GM18526 (cell line): ENCODE results near the gene NIT1.

Source experiments
- POLR2A ChIP-seq: IDR thresholded peaks from 3 replicates; pipeline ENCODE4 v1.6.1; 2011; ENCODE audit not compliant: insufficient read length; ENCODE audit errors: extremely low read depth

NIT1 gene

DNA sequence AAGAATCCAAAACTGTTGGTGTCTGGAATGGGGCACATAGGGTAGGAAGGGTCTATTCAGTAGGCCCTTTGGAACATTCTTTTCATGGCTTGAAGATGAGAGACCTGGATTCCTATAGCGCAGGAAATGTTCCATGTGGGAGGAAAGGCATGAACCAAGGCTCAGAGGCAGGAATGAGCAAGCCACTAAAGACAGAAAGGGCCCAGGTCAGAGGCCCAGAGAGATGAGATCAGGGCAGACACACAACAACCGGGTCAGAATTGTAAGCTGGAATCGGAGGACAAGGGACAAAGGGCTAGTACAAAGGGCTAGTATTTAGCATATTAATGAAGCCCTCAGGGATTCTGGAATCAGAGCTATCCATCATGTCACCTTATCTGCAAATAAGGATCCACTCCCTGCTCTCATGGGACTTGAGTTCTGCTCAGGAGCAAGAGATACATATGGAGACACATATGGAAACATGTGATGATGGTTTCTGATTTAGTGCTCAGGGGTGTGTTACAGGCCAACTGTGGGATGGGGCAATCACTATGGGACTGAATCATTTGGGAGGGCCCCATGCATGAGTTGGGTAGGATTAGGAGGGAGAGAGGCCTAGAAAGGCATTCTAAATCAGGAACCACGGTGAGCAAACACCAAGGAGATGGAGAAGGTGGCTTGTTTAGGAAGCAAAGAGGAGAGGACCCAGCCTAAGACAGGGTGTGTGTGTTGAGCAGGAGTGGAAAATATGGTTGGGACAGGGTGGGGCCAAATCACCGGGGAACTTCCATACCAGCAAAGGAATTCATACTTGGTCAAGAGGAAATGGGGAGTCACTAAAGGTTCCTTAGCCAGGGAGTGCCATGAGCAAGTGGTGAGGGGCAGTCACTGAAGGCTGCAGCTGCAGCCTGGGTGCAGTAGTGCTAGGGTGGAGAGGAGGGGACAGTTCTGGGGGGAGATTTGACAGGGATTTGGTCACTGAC, 37.2 kb upstream of the NIT1 start:
- no peak for TF ChIP-seq POLR2A

DNA sequence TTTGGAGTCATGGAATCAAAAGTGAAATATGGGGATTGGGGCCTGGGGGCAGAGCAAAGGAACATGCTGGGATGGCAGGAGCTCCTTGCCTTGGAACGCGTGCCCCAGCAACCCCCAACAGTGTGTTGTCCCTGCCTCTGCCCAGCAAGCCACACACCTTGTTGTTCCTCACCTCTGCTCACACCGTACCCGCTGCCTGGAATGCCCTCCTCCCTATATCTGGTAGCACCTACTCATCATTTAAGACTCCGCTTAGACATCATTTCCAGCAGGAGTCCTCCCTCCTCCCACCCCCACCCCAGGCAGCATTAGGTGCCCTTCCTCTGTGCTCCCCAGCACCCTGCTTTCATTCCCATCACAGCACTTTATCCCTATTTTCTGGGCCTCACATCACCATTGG, 36.4 kb upstream of the NIT1 start:
- TF ChIP-seq POLR2A = no peak

DNA sequence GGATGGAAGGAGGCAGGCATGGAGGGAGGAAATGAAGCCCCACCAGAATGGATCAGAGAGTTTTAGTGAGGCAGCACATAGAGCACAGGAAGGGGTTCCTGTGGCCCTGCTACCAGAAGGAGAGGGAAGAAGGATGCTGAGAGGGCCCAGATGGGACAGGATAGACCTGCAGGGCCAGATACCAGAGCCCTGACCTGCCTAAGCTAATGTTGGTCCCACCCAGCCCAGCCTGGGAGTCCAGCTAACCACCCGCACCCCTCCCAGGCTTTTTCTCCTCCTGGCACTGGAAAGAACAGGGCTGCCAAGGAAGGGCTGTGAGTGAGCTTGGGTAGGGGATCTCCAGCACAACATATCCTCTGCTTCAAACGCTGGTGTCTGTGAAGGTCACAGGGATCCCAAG, 35.4 kb upstream of the NIT1 start:
- TF ChIP-seq POLR2A = no peak

- TF ChIP-seq POLR2A = no peak
Observed at GRCh38 chr1:161082996-161083747, 34.7 kb upstream of the NIT1 start.

- no peak for TF ChIP-seq POLR2A
Observed at GRCh38 chr1:161083748-161084596, 33.9 kb upstream of the NIT1 start.

- TF ChIP-seq POLR2A = no peak
Observed at GRCh38 chr1:161084597-161084988, 33.3 kb upstream of the NIT1 start.

DNA sequence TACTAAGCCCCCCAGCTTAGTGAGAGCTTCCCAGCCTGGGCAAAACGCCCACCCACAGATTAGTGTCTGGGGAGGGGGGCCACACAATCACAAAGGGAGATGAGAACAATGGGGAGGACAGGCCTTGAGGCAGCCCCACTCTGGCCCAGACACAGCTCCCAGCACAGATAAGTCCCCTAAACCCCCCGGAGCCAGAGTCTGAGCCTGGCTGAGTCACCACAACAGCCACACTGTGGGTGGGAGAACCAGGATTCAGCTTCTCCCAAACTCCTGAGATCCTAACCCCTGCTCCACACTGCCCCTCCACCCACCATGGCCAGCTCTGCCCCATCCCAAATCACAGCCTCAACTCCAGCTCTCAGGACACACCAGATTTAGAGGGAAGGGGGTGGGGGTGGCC, 32.7 kb upstream of the NIT1 start:
- TF ChIP-seq POLR2A = no peak

- TF ChIP-seq POLR2A = no peak
Observed at GRCh38 chr1:161086457-161086856, 31.4 kb upstream of the NIT1 start.

GRCh38 chr1:161088587-161089110, 29.3 kb upstream of the NIT1 start:
- TF ChIP-seq POLR2A = no peak

DNA sequence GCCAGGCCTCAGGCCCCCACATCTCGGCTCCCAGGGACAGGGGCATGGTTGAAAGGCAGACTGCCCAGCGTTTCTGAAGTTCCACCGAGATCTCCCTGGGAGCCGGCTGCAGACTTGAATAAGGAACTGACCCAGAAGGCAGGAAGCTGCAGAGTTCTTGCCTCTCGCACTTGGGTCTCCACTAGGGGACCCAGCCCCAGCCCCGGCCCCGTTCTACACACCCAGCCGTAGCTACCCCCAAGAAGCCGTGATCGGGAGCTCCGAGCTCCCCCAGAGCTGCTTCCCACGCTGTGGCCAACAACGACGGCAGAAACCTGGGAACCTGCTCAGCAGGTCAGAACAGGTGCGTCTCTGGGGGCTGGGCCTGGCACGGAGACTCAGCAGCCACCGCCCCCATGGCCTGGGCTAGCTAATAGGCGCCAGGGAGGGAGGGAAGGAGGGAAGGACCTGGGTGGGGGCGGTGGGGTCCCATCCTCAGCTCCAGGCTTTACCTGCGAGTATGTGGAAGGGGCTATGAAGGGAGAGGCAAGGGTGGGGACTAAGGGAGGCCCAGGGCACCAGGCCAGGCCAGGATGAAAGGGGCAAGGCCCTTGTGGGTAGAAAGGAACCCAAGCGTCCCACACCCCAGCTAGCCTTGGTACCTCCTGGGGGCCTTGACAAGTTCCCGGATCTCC, 28.5 kb upstream of the NIT1 start, which contains the start of gene NECTIN4:
NECTIN4 (minus strand) TSS at position 308 of the 674 bp plus-strand sequence; CDS start at position 46, 262 bp downstream.
- TF ChIP-seq POLR2A = no peak

- TF ChIP-seq POLR2A = no peak
Observed at GRCh38 chr1:161089938-161090337, 28.0 kb upstream of the NIT1 start.

DNA sequence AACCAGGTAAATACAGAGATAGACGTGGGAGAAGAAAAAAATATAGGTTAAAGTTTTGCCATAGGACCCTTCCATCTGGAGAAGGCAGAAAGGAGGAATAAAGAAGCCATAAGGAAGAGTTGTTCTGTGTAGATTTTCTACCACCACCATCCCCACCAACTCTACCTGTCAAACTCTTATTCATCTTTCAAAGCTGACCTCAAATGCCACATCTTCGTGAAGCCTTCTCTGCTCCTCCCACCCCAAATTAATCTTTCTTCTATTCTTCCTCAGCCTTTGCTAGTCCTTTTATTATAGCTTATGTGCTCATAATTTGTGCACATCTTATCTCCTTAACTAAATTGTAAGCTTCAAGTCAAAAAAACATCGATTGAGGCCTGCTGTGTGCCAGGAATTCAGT, 27.3 kb upstream of the NIT1 start:
- TF ChIP-seq POLR2A = no peak

GRCh38 chr1:161091093-161091492, 26.8 kb upstream of the NIT1 start:
- no peak for TF ChIP-seq POLR2A

- TF ChIP-seq POLR2A = no peak
Observed at GRCh38 chr1:161091796-161092507, 26.0 kb upstream of the NIT1 start.
